ENCODE data around the gene PHC2.

PHC2 gene

DNA sequence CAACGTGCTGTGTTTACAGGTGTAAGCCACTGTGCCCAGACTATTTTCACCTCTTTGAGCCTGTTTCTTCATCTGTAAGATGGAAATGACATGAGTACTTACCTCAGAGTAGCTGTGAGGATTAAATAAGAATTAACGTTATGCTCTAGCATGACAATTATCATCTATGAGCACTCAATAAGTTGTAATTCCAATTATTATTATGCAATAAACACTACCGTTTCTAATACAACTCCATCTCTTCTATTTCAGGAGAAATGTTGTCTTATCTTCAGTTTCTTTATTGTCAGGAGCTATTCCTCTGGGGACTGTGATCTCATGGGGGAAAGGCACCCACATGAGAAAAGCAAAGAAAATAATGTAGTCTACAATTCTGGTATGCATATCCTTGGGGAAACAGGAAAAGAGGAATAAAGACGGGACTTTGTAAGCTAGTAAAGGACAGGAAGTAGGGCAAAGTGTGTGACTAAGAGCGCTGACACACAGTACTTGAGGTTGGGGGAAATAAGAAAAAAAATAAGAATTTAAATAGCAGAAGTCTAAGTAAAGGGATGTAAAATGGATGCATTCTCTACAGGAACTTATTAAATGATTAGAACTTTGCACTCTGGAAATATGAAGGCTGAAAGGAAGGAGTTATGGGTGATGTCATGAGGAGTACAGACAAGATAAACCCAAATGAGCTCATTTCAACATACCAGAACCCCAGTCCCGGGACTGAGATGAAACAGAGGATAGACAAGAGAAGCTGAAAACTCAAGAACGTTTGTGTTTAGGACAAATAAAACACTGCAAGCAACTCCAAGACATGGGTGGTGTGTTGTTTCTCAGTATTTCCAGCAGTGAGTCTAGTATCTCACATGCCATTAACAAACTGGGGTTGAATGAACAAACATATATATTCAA is 9.8 kb downstream of the PHC2 start:
- TF ChIP-seq ZFX (IDR thresholded peaks at IDR 0.05), result no peak
- TF ChIP-seq, protein P1, sequence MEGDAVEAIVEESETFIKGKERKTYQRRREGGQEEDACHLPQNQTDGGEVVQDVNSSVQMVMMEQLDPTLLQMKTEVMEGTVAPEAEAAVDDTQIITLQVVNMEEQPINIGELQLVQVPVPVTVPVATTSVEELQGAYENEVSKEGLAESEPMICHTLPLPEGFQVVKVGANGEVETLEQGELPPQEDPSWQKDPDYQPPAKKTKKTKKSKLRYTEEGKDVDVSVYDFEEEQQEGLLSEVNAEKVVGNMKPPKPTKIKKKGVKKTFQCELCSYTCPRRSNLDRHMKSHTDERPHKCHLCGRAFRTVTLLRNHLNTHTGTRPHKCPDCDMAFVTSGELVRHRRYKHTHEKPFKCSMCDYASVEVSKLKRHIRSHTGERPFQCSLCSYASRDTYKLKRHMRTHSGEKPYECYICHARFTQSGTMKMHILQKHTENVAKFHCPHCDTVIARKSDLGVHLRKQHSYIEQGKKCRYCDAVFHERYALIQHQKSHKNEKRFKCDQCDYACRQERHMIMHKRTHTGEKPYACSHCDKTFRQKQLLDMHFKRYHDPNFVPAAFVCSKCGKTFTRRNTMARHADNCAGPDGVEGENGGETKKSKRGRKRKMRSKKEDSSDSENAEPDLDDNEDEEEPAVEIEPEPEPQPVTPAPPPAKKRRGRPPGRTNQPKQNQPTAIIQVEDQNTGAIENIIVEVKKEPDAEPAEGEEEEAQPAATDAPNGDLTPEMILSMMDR (conservative IDR thresholded peaks at IDR 0.05), result no peak

DNA sequence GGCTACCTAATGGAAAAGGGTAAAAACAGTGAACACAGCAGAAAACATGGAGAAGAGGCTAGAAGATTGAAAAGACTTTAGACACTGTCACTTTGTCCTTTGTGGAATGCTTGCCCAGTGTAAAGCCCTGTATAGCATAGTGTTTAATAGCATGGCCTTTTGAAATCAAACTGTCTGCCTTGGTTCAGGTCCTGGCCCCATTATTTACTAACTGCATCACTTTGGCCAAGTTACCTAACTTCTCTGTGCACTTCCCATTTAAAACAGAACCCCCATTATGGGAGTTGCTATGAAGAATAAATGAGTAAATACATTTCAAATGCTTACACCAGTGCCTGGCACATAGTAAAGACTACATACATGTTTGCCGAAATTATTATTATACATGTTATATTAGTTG is 12.1 kb downstream of the PHC2 start:
- TF ChIP-seq, protein P1 (conservative IDR thresholded peaks at IDR 0.05), result no peak
- no peak for TF ChIP-seq ZFX (IDR thresholded peaks at IDR 0.05)
- H3K27ac ChIP-seq, result no peak overlapping the region

More for the DNA sequence above, 9.8 kb downstream of the PHC2 start:
- no peak overlapping the region for H3K27ac ChIP-seq

DNA sequence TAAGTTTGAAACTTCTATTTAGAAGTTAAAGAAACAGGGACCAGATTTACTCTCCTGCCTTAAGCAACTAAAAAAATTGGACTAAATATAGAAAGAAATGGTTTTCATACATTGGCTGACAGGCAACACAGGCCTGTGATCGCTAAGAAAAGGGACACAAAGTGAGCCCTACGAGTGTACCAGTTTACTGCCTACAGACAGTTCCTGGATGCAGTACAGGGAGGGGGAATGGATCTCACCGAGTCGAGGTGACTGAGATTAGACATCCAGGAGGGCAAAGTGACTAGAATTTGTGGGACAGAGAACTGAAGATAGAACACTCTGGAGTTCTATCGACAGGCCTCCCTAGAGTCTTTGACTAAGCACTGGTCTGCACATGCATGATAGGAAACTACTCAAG is 16.0 kb downstream of the PHC2 start:
- TF ChIP-seq, protein P1 (conservative IDR thresholded peaks at IDR 0.05), result no peak
- TF ChIP-seq ZFX (IDR thresholded peaks at IDR 0.05), result no peak
- H3K27ac ChIP-seq, result no peak overlapping the region

DNA sequence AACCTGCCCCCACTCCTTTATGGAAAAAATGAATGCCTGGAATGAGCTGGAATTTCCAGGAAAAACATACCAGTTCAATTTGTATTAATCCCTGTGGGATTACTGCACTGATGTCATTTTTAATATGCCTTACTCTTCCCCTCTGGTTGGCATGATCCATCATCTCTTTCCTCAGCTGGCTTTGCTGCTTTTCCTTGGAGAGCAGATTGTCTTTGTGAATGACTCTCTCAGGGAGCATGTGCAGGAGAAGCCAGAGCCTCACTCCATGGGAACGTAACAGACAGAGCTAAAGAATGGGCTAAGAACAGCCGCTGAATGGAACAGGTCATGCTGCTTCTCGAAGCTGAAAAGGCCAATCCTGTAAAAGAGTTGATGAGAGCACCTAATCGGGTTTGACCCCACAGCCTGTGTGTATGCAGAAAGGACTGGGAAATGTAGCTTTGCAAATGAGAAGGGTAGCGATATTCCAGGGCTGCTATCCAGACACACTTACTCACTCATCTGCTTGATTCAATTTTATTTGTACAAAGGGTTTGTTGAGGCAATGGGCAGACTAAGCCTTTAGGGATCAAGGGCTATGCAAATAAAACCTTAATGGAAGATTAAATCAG is 20.7 kb downstream of the PHC2 start:
- TF ChIP-seq, protein P1 (conservative IDR thresholded peaks at IDR 0.05), result no peak
- no peak for TF ChIP-seq ZFX (IDR thresholded peaks at IDR 0.05)
- no peak overlapping the region for H3K27ac ChIP-seq

DNA sequence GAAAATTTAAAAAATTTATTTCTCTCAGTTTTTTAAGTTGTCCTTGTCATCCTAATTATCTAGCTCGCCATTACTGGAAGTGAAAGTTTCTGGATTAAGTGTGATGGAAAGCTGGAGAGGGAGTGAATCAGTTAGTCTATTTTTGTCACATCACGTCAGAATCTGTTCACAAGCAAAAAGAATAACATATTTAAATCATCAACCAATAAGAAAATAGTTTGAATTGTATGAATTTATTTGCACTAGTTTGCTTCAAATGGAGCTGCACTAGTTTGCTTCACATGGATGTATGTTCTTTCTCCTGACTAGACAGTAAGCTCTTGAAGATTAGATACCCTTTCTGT is 22.8 kb downstream of the PHC2 start:
- no peak overlapping the region for H3K27ac ChIP-seq
- TF ChIP-seq ZFX (IDR thresholded peaks at IDR 0.05), result no peak
- TF ChIP-seq, protein P1 (conservative IDR thresholded peaks at IDR 0.05), result no peak

DNA sequence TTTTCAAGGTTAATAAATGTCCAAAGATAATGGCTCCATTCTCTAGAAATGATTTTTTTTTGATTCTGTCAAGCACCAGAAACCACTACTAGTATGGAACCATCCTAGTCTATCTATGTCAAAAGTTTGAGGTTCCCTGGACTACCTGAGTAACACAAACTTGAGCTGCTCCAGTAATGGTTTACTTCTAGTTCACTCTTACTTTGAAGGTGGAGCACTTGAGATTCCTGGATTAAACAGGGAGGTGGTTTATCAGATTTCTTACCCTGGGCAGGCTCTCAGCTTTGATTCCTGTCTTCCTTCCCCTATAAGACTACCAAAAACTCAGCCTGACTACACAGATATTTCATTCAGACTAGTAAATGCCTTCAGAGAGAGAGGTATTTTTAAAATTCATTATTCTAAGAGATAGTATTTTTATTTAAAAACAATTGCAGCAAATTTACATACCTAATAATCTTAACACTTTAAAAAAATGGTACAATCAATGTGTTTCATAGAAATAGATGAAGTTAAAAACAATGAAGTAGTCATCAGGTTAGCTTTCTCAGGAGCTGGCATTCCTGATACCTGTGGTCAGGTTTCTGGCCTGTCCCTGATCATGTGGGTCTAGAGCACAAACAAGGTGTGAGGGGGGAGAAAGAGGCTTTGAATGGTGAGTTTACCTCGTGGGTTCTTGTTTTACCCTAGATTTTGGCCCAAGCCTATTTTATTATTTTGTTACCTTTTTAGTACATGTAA is 23.4 kb downstream of the PHC2 start:
- no peak overlapping the region for H3K27ac ChIP-seq
- no peak for TF ChIP-seq ZFX (IDR thresholded peaks at IDR 0.05)

DNA sequence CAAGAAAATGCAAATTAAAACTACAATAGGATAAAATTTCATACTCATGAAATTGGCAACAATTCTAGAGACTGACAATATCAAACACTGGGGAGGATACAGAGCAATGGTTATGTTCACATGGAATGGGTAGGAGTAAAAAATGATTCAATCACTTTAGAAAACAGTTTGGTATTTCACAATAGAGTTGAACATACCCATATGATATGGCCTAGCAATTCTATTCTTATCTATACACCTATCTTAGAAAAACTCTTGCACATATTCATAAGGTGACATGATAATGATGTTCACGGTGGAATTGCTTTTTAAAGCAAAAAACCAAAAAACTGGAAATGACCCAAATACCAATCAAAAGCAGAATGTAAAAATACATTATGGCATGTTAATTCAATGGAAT is 28.7 kb downstream of the PHC2 start:
- no peak for TF ChIP-seq ZFX (IDR thresholded peaks at IDR 0.05)
- TF ChIP-seq, protein P1 (conservative IDR thresholded peaks at IDR 0.05), result no peak
- H3K27ac ChIP-seq, result no peak overlapping the region
